K562 (cell line): ENCODE results near the gene POLR1H. TPM values are rescaled to one million over a fixed set of nuclear protein-coding genes. Genes with fewer than 3 reads are reported as not detected.
A peak's percentile ranks its signal among the peaks of the same experiment; 100 is the strongest.

Experiments used
- HDGF ChIP-seq: fragments of 450-650 bp; IDR thresholded peaks from 2 replicates; pipeline ENCODE4 v1.6.1; 2016
- KHSRP ChIP-seq: fragments of 450-650 bp; IDR thresholded peaks from 2 replicates; pipeline ENCODE4 v1.6.1; 2017
- TBL1XR1 ChIP-seq, 2 experiments: IDR thresholded peaks; 2 replicates each; pipeline ENCODE4 v1.6.1; 2012; ENCODE audit warnings: improper control_type of control experiment in 2 of 2, low read length in 2 of 2, mild to moderate bottlenecking in 1 of 2
- YBX1 ChIP-seq: fragments of 450-650 bp; IDR thresholded peaks from 2 replicates; pipeline ENCODE4 v1.7.1; 2016; ENCODE audit warnings: mild to moderate bottlenecking
- ZNF143 ChIP-seq: sonication (generic); formaldehyde crosslinking; IDR thresholded peaks from 2 replicates; pipeline ENCODE4 v1.9.0; 2022; ENCODE audit warnings: mild to moderate bottlenecking, missing genetic modification reagents
- polyA plus RNA-seq, 8 experiments: library from polyadenylated mRNA; depleted of rRNA in 4 of 8; stranded (reverse) in 5 of 8; unstranded in 3 of 8; fragments of >200 nt; fragmentation: Nextera tagmentation in 2 of 8; fragmentation: Illumina TruSeq in 1 of 8; extraction: Ambion mirVana in 2 of 8; extraction: Trizol in 1 of 8; gene quantifications; 2 replicates each; pipeline versions ENCODE4 v1.2.1 to v1.2.3, GENCODE V29; 2011 to 2014; ENCODE audit warnings: inconsistent platforms in 1 of 8, missing spikeins in 1 of 8
- total RNA-seq, 7 experiments: library from RNA; depleted of rRNA in 6 of 7; stranded (reverse); fragments of >200 nt in 6 of 7; fragmentation: Illumina TruSeq in 2 of 7; extraction: Trizol in 2 of 7; gene quantifications; 2 replicates each; pipeline versions ENCODE4 v1.2.1 to v1.2.3, GENCODE V29; 2011 to 2021; ENCODE audit warnings: low replicate concordance in 1 of 7
- TF ChIP-seq, protein P1 (sequence below), 2 experiments: fragments of 450-650 bp; formaldehyde crosslinking in 1 of 2; IDR thresholded peaks; 2 replicates each; pipeline versions ENCODE4 v1.4.0 to v1.6.1; 2014 to 2020; ENCODE audit warnings: mild to moderate bottlenecking in 2 of 2, borderline replicate concordance in 1 of 2, low read depth in 1 of 2
- TF ChIP-seq, protein P2 (sequence below), 2 experiments: fragments of 450-650 bp; IDR thresholded peaks; 2 replicates each; pipeline ENCODE4 v1.6.1; 2018; ENCODE audit warnings: mild to moderate bottlenecking in 2 of 2, low read depth in 1 of 2; ENCODE audit not compliant: partially characterized antibody in 2 of 2
- TF ChIP-seq, protein P3 (sequence below), 2 experiments: fragments of 450-650 bp; IDR thresholded peaks; 2 replicates each; pipeline ENCODE4 v1.6.1; 2016
- TF ChIP-seq, protein P4 (sequence below): sonication (generic); formaldehyde crosslinking; IDR thresholded peaks from 2 replicates; pipeline ENCODE4 v1.9.0; 2022; ENCODE audit warnings: mild to moderate bottlenecking, missing genetic modification reagents

POLR1H gene
- total and polyA plus RNA-seq, 9 of the 15 experiments (the other 6 are each of a cell fraction or from before 2014, with no cell fraction given) = 92.2 to 333 (median 143) TPM

DNA sequence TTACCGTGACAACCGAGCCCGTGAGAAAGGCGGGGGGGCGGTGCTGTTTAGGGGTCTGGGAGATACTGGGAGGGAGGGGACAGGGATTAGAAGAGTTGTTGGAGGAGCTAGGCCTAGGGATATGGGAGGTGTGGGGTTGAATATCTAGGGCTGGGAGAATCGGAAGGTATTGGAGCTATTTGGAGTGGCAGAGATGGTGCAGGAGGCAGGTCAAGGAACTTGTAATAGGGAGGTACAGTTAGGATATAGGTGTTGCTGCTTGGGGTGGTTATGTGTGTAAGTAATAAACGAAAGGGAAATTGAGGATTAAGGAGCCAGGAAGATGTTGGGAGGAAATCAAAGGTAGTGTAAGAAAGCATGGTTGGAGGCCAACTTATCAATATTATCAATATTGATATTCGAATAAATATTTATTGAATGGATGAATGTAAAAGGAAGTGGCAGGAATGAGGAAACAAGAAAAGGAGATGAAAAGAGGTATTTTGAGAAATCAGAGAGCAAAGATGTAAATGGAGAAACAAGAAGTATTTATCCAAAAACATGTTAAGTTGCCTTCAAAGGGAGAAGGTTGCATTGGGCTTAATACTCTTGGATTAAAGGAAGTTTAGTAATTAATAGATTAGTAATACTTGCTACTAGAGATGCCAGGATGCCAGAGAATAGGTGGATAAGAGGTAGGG, 6.5 kb downstream of the POLR1H start (continued):
- TF ChIP-seq, protein P1, sequence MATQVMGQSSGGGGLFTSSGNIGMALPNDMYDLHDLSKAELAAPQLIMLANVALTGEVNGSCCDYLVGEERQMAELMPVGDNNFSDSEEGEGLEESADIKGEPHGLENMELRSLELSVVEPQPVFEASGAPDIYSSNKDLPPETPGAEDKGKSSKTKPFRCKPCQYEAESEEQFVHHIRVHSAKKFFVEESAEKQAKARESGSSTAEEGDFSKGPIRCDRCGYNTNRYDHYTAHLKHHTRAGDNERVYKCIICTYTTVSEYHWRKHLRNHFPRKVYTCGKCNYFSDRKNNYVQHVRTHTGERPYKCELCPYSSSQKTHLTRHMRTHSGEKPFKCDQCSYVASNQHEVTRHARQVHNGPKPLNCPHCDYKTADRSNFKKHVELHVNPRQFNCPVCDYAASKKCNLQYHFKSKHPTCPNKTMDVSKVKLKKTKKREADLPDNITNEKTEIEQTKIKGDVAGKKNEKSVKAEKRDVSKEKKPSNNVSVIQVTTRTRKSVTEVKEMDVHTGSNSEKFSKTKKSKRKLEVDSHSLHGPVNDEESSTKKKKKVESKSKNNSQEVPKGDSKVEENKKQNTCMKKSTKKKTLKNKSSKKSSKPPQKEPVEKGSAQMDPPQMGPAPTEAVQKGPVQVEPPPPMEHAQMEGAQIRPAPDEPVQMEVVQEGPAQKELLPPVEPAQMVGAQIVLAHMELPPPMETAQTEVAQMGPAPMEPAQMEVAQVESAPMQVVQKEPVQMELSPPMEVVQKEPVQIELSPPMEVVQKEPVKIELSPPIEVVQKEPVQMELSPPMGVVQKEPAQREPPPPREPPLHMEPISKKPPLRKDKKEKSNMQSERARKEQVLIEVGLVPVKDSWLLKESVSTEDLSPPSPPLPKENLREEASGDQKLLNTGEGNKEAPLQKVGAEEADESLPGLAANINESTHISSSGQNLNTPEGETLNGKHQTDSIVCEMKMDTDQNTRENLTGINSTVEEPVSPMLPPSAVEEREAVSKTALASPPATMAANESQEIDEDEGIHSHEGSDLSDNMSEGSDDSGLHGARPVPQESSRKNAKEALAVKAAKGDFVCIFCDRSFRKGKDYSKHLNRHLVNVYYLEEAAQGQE (IDR thresholded peaks at IDR 0.05; ENCODE audit: borderline replicate concordance) = no peak
- TF ChIP-seq, protein P1 (CRISPR knock-in tag; IDR thresholded peaks at IDR 0.05; ENCODE audit: low read depth) = no peak
- TF ChIP-seq ZNF143 (CRISPR knock-in tag) (0 out of 2 replicates have a peak, but pooled peaks have one; percentile 37), YBX1 (0 out of 2 replicates have a peak, but pooled peaks have one; percentile 12), HDGF (peak; percentile 97), KHSRP (no peak), TBL1XR1 (IDR thresholded peaks at IDR 0.05; ENCODE audit: low read length in 2 of 2) (0 out of 4 replicates have a peak, but pooled peaks of 1 of the 2 experiments have one; percentile 7)
- TF ChIP-seq, protein P2, sequence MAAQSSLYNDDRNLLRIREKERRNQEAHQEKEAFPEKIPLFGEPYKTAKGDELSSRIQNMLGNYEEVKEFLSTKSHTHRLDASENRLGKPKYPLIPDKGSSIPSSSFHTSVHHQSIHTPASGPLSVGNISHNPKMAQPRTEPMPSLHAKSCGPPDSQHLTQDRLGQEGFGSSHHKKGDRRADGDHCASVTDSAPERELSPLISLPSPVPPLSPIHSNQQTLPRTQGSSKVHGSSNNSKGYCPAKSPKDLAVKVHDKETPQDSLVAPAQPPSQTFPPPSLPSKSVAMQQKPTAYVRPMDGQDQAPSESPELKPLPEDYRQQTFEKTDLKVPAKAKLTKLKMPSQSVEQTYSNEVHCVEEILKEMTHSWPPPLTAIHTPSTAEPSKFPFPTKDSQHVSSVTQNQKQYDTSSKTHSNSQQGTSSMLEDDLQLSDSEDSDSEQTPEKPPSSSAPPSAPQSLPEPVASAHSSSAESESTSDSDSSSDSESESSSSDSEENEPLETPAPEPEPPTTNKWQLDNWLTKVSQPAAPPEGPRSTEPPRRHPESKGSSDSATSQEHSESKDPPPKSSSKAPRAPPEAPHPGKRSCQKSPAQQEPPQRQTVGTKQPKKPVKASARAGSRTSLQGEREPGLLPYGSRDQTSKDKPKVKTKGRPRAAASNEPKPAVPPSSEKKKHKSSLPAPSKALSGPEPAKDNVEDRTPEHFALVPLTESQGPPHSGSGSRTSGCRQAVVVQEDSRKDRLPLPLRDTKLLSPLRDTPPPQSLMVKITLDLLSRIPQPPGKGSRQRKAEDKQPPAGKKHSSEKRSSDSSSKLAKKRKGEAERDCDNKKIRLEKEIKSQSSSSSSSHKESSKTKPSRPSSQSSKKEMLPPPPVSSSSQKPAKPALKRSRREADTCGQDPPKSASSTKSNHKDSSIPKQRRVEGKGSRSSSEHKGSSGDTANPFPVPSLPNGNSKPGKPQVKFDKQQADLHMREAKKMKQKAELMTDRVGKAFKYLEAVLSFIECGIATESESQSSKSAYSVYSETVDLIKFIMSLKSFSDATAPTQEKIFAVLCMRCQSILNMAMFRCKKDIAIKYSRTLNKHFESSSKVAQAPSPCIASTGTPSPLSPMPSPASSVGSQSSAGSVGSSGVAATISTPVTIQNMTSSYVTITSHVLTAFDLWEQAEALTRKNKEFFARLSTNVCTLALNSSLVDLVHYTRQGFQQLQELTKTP (IDR thresholded peaks at IDR 0.05; ENCODE audit: low read depth in 1 of 2, partially characterized antibody in 2 of 2) = no peak
- TF ChIP-seq, protein P3, sequence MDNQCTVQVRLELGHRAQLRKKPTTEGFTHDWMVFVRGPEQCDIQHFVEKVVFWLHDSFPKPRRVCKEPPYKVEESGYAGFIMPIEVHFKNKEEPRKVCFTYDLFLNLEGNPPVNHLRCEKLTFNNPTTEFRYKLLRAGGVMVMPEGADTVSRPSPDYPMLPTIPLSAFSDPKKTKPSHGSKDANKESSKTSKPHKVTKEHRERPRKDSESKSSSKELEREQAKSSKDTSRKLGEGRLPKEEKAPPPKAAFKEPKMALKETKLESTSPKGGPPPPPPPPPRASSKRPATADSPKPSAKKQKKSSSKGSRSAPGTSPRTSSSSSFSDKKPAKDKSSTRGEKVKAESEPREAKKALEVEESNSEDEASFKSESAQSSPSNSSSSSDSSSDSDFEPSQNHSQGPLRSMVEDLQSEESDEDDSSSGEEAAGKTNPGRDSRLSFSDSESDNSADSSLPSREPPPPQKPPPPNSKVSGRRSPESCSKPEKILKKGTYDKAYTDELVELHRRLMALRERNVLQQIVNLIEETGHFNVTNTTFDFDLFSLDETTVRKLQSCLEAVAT (IDR thresholded peaks at IDR 0.05) = peak; percentile 57 to 82; a peak in 2 of 4 replicates
- TF ChIP-seq, protein P4, sequence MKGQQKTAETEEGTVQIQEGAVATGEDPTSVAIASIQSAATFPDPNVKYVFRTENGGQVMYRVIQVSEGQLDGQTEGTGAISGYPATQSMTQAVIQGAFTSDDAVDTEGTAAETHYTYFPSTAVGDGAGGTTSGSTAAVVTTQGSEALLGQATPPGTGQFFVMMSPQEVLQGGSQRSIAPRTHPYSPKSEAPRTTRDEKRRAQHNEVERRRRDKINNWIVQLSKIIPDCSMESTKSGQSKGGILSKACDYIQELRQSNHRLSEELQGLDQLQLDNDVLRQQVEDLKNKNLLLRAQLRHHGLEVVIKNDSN (CRISPR knock-in tag) = 0 out of 2 replicates have a peak, but pooled peaks have one; percentile 4
